GDM1 (cell line): Measurements from ENCODE around the gene MAGEA9B.
"Not testable (repeated sequence)": the region's sequence is repeated elsewhere in the genome, so short reads cannot be mapped to it uniquely, and the experiment has no call there.

Source experiments
- DNase-seq: peaks from one replicate; lab custom pipeline; 2025; lab: John Stamatoyannopoulos, UW

Gene MAGEA9B

DNA sequence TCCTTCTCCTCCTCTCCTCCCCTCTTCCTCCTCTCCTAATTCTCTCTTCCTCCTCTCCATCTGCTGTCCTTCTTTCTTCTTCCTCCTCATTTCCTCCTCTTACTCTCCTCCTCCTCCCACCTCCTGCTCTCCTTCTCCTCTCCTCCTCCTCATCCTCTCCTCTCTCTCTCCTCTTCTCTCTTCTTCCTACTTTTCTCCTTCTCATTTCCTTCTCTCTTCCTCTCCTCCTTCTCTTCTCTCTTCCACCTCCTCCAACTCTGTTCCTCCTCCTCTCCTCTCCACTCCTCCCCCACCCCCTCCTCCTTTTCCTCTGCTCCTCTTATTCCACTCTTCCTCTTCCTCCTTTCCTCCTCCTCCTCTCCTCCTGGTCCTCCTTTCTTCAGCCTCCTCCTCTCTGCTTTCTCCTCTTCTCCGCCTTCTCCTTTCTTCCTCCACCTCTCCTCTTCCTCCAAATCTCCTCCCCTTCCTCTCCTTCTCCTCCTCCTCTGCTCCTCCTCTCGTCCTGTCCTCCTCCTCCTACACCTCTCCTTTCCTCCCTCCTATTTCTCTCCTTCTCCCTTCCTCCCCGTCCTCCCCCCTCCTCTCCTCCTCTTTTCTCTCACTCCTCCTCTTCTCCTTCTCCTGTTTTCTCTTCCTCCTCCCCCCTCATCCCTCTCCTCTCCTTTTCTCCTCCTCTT lies 52.2 kb downstream of the MAGEA9B start:
- not testable (repeated sequence) for DNase-seq

DNA sequence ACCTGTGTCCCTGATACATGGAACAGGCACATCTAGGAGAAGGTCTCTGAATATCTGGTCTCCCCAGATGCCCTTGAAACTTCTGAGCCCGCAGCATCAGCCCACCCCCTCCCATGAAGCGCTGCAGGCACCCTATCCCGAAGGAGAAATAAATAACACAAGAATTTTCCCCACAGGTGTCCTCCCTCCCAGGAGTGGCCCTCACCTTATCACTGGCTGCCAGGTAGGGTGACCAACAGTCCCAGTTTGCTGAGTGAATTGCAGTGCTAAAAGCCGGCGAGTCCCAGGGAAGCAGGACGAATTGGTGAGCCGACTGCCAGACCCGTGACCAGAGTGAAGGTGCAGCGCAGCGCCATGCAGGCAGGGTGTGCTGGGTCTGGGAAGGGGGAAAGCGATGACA lies 53.3 kb downstream of the MAGEA9B start:
- DNase-seq = not testable (repeated sequence)

DNA sequence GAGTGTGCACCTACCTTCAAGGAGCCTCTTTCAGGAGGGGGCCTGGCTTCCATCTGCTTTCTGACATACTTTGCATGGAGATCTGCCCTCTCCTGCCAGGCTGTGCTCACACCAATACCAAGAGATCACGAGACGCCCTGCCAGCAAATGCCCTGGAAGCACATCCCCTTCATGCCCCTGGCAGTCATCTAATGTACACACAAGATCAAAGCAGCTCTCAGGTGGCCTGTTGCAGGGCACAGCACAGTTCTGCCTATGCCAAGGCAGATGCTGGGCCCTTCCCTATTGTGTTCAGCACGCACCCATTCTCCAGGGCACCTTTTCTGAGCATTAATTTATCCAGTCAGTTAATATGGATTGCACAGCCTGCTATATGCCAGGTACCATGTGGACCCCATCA lies 54.4 kb downstream of the MAGEA9B start:
- DNase-seq = not testable (repeated sequence)
